GM19438 (cell line): ENCODE results near the gene THSD4.

Experiments
- ATAC-seq: cut with Tn5 transposase; IDR thresholded peaks from one replicate; pipeline ENCODE4 v1.9.1; 2021; ENCODE audit warnings: low read depth; ENCODE audit not compliant: unreplicated experiment

Gene THSD4

DNA sequence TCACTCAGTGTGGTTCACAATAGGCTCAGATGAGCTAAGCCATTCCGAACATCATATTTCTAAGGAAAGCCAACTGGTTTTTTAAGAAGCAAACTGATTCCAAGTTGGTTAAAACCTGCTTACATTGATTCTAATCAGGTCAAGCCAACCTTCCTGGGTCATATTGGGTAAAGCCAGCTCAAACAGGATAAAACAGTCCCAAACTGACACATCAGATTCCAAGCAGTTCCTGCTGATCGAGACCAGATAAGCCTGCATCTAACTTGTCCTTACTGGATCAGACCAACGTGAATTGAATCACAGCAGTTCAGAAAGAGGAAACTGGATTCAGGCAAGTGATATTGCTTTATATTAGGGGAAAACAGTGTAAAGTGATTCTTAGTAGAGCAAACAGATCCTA, 18.6 kb upstream of the THSD4 start:
- no peak for ATAC-seq

DNA sequence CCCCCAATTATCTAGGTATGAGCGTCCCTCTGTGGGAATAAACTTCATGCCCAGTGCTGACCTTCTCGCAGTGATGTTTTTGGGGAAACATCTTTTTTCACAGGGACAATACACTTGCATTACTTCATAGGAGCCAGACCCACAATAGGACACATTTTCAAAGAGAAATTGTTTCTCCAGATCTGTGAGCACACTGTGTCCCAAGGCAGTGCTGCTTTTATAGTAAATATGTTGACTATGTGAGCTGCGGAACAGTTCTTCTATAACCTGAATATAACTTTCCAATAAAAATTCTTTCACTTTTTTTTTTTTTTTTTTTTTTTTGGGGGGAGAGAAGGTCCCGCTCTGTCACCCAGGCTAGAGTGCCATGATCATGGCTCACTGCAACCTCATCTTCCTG, 17.4 kb upstream of the THSD4 start:
- no peak for ATAC-seq

DNA sequence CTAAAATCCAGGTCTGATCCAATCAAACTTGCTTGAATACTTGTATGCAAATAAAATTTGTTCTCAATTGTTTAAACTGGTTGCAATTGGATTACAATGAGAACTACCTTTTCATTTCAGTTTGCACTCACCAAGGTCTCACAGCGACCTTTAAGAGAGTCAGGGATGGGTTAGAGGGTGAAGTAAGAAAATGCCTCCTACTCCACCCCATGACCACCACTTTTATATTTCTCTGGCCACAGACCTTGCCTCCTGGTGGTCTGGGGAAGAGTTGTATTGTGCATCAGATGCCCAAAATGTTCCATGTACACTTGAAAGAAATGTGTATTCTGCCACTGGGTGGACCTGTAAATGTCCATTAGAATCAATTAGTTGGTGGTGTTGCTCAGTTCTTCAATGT, 16.4 kb upstream of the THSD4 start:
- no peak for ATAC-seq

DNA sequence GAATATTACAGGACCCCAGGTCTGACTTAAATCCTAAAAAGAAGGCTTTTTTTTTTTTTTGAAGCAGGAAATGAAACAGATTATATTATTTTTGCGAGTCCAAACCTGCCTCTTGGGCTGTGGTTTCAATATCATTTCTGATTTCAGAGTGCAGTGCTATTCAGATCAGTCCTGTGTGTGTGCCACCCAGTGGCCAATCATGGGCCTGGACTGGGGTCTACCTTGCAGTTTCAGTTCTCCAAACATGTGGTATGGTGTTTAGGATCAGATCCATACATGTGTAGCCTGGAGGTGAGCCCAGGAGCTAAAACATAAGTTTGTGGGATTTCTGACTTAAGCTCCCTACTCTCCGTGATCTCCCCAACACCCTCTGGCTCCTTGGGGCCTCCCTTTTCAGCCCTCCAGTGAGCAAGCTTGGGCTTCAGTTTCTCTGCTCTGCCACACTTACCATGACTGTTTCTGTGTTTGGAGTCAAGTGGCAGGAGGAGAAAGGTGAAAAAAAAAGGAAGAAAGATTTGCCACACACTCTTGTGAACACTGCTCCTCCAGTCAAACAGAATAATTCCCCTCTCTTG, 12.1 kb upstream of the THSD4 start:
- peak; percentile 75 for ATAC-seq

DNA sequence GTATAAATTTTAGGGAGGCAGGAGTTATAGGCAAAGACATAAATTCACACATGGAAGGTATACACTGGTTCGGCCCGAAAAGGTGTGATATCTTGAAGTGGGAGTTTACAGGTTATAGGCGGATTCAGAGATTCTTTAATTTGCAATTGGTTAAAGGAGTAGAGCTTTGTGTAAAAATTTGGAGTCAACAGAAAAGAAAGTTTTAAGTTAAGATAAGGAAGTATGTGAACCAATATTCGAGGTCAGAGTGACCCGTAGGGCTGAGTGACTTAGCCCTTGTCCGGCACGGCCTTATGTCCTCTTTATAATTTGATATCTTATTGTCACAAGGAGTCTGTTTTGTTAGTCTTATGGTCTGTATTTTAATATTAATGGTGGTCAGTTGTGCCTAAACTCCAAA, 10.6 kb upstream of the THSD4 start:
- no peak for ATAC-seq

DNA sequence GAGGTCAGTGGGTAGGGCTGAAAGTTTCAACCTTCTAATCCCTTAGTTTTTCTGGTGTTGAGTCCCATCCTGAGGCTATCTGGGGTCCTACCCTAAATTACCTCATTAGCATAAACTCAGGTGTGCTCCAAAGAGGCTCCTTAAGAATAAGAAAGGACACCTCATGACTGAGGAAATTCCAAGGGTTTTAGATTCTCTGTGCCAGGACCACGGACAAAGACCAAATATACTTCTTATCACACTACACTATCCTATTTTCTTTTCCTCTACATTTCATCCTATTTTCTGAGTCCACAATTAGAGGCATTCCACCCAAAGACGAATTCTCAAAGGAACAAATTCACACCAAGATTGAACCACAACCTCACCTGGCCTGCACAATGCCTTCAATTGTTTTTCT, 9.8 kb upstream of the THSD4 start:
- no peak for ATAC-seq

DNA sequence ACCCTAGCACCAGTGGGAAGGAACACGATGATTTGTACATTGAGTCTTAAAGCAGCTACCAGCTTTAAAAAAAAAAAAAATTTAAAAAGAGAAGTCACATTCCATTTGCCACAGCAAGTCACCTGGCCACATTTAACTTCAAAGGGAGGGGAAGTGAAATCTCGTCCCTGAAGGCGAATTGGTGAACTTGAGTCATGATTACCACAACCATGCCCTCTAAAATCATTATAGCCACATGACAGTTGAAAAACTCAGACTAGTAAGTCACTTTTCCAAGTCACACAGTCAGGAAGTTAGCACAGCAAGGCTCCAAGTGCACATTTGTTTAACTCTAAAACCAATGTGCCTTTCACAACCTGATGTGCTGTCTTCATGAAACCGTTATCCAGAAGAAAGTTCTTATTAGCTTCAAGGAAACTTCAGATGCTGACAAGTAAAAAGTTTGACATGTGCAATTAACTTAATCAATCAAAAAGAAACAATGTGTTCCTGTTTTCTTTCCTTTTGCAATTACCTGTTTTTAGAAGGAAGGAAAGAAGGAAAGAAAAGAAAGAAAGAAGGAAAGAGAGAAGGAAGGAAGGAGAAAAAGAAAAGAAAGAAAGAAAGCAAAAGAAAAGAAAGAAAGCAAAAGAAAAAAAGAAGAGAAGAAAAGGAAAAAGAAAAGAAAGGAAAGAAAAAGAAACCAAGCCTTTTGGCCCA, 8.3 kb upstream of the THSD4 start:
- ATAC-seq, result no peak

DNA sequence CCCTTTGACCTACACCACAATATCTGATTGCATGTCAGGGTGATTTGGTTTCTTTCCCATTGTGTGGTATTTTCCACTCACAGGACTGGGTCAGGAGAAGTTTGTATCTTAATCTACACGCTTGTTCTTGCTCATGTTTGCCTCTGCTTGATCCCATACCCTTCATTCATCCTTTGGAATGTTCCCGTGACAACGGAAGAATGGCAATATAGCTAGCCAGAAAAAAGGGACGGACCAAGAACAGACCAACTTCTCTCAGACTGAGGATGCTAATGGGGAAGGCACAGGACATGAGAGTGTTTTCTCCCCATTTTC, 7.8 kb upstream of the THSD4 start:
- ATAC-seq, result no peak

DNA sequence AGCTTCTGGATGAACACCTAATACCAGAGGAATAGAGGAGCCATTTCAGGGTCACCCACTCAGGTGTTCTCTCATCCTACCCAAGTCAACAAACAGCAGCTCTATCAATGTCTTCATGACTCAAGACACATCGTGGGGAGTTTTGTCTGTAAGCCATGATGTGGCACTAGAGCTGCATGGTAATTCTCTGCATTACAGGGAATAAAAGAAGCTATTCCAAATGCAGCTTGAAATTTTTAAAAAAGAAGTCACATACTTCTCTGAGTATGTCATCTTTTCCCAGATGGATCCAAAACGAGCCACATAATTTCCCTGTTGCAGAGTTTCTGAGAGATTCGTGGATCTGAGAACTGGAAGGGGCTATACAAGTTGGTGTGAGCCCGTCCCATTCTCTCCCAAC, 6.1 kb upstream of the THSD4 start:
- ATAC-seq, result no peak

DNA sequence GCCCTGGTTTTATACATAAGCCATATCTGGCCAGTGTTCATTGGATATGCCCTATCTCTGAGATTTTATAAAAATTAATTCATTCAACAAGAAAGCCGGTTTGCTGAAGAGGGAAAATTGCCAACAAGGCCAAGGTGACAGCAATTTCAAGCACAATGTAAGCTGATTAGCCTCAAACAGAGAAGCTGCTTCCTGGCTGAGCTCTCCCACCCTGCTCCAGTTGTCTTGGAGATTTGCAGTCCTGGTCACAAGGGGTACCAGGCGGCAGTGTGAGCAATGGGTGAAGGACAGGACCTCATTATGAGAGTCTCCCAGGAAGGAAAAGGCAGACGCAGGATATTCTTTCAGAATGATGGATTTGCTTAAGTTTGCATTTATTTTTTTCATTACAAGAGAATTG, 5.4 kb upstream of the THSD4 start:
- ATAC-seq, result no peak

DNA sequence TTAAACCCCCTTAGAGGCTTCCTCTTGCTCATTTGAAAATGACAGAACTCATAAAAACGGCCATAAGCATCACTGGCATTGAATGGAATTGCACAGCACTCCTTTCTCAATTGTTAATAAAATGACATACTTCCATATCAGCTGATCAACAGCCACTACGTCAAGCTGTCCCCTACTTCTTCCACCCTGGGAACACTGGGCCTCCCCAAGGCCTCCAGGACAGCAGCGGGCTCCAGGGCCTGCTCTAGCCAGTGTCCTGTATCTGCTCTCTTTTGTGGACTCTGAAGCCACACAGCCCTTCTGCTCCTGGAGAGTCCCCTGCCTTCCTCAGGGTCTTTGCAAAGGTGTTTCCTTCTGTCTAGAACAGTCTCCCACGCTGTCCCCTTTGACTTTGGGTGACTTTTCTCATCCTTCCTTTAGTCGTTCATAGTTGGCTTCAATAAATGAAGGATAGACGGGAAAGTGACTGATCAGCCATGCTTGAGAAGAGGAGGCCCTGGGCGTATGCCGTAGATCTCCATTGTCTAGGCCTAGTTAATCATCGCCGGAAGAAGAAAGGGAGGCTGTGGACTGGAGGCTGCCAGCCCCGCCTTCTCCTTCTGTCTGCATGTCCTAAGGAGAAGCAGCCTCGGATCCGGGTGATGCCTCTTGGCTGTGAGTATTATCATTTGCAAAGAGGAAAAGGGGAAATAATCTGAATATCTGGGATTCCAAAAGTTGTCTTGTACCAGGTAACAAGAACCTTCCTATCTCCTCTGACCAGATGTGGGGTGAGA, 4.7 kb upstream of the THSD4 start:
- no peak for ATAC-seq

DNA sequence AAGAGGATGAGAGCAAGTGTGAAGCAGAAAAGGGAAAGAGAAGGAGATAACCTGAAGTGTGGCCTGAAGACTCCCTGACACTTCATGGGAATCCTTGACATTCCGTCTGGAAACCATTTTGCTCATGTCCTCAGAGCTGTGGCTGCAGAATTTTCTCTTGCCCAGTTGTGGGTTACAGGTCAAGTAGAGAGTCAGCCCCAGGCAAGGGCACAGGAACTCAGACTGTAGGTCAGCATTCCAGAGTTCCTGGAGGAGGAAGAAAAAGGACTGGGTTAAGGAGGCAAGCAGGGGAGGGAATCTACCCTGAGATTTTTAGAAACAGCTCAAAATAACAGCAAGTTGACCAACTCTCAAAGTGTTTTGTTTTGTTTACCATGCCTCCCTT, 4.1 kb upstream of the THSD4 start:
- no peak for ATAC-seq

DNA sequence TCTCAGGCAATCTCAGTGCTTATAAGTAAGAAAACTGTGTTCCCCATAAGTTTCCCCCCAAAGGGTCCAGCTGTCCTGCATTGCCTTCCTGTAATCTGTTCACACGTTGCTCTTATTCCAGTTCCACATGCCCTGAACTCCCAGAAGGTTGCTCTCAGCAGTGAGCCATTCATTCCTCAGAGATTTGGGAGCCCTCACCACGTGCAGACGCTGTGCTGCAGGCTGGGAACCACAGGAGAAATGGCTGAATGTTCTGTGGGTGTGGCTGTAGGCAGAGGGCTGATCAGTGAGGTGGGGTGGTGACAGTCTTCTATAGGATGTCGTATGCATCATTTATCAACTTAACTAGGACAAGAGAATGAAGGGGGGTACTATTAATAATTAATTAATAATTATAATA, 3.3 kb upstream of the THSD4 start:
- no peak for ATAC-seq

DNA sequence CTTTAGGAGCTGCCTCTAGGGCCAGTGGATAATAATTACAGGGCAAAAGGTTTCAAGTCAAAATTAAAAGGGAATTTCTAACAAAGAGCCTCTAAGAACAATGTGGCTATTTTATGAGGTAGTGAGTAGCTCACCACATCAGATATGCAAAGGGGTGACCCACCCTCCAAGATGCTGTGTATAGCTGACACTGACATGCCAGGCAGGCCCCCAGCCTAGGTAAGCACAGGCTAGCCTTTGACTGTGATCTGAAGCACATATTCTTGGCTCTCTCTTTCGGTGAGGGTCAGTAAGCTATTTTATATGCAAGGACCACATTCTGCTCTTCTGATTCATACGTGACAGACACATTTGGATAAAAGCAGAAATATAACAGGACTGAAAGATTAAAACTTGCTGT, 2.8 kb upstream of the THSD4 start:
- ATAC-seq, result no peak

DNA sequence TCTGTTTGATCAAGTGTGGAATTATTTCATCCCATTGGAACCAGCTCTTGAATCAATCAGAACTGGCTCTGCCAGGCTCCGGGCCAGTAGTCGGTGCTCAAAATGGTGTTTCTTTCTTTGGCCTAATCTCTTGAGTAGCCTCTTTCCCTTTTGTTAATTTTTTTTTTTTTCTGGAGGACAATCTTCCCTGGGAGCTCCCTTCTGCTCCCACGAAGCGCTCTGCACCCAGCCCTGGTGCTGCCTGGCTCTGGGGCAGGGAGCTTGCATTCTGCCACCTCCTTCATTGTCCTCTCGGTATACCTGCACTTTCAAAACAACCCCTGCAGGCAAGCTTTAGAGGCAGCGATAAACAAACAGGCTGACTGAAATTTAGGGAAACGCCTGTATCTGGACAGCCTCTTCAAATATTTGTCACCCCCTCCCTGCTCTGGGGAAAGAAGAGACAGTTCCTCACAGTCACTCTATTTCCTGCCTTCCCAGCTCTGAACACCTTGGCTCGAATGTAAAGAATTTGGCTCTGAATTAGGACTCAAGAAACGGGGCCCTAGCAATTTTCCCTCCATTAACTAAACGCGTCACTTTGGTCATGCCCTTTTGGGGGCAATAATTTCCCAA, 1.1 kb upstream of the THSD4 start:
- ATAC-seq, result no peak

DNA sequence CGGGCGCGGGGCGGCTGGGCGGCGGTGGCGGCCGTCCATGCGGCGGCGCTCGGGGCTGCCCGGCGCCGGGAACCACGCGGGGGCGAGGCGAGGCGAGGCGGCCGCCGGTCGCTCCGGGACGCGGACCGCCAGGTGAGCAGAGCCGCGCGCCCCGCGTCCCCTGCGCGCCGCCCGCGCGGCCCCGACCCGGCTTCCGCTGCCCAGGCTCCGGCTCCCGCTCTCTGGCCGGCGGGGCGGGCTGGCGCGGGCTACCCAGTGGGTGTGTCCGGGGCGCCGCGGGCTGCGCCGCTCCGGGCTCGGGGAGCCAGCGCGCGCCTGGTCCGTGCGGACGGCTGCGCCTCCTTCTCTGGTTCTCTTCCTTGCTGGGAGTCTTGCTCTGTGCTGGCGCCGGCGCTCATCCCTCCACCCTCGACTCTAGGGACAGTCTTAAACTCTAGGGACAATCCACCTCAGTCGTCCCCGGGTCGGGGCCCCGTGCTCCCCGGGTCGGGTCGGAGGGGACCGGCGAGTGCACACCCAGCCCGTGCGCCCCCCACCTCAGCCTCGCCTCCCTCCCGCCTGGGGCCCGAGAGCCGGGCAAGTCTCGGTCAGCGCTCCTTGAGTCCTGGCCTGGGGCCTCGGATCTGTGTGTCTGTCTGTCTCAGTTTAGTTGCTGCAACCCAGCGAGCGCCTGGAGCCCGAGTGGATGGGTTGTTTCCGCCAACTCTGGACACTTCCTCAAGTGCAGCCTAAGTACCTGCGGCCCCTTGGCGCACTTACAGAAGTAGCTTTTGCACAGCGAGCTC, 488 bp downstream of the THSD4 start:
- ATAC-seq, result peak; percentile 55

DNA sequence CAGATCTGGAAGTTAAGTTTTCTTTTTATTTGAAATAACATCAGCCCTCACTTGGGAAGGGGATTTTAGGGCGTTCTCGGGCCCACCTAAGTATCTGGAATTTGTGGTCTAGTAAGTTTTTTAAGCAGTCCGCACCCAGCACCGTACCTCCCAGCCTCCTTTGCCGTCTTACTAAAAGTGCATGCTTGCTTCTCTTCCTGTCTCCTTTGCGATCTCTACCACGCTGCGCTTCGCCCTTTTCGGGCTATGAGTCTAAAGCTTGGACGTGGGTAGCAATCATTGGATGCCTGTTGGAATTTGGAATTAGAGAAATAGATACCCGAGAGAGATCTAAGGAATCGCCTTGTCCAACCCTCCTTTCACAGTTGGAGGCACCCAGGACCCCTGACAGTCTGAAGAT, 1.1 kb downstream of the THSD4 start:
- ATAC-seq, result no peak

DNA sequence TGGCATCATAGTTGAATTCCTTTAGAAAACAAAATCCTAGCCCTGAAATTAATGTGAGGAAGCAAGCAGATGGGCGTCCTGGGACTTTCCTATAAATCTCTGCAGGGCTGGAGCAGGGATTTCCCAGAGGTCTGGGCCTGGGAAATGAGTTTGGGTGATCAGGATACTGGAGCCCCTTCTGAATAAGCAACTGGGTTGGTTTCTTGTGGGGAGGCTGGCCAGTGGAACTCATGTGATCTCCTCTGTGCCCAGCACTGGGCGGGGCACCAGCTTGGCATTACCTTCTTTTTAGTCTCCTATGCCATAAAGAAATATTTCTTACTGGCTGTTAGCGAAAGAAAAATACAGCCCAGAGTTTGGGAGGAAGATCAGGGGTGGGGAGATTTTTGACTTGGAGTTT, 1.7 kb downstream of the THSD4 start:
- ATAC-seq, result no peak

DNA sequence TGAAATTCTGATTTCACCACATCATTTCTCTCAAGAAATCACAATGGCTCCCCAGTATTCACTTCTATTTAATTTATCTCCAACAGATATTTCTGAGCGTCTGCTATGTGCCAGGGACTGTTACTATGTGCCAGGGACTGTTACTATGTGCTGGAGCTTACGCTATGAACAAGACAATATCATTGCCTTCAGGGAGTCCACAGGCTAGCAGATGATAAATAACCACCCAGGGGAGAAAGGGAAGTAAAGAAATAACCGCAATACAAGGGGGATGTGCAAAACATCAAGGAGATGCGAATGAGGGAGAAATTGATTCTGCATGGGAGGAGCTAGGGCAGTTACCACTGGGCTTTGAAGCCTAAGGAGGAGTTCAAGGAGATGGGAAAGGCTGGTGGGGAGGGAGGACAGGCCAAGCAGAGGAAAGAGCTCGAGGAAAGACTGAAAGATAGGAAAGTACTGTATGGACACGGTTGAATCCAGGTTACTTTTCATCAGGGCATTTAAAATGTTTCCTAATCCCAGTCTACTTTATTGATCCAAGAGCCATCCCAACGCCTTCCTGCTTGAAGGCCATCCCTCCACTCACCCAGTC, 2.5 kb downstream of the THSD4 start:
- no peak for ATAC-seq

DNA sequence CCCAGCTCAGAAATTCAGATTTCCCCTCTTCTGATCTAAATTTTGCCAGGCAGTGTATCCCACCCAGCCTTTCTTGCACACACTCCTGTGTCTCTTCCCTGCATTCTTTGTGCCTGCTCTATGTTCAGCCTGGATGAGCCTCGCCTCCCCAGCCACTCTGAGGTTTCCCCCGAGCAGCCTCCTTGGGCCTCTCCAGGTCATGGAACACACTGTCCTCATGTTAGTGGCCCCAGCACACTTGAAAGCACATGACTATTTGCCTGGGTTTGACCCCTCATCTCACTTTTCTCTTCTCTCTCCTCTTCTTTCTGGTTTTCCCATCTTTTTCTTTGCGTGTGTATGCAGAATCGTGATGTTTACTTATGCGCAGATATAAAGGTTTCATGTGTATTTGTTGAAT, 3.1 kb downstream of the THSD4 start:
- no peak for ATAC-seq
